H9 (cell line): ENCODE measurements around the gene FXN. TPM values are rescaled to one million over a fixed set of nuclear protein-coding genes. Genes with fewer than 3 reads are reported as not detected.

Source experiments
- DNase-seq: peaks from one replicate; pipeline ENCODE4 v3.0.0-alpha.2; 2017
- H2AFZ ChIP-seq: one replicate; pipeline ENCODE4 v1.6.1; 2013; ENCODE audit warnings: mild to moderate bottlenecking, low read length, control low read depth, moderate library complexity
- H2AK5ac ChIP-seq: 2 replicates; pipeline ENCODE4 v1.6.1; 2013; ENCODE audit warnings: low read length, control low read depth, mixed read lengths; ENCODE audit not compliant: insufficient read length
- H2BK120ac ChIP-seq: one replicate; pipeline ENCODE4 v1.6.1; 2013; ENCODE audit warnings: low read depth, mild to moderate bottlenecking, low read length, control low read depth, inconsistent platforms; ENCODE audit not compliant: poor library complexity, severe bottlenecking
- H2BK12ac ChIP-seq: 2 replicates; pipeline ENCODE4 v1.6.1; 2013; ENCODE audit warnings: low read length, control low read depth, mixed read lengths, low read depth; ENCODE audit not compliant: insufficient read length
- H2BK15ac ChIP-seq: 2 replicates; pipeline ENCODE4 v1.6.1; 2013; ENCODE audit warnings: low read depth, low read length, control low read depth
- H2BK20ac ChIP-seq: one replicate; pipeline ENCODE4 v1.6.1; 2013; ENCODE audit warnings: low read depth, mild to moderate bottlenecking, low read length, control low read depth, inconsistent platforms; ENCODE audit not compliant: poor library complexity, severe bottlenecking
- H2BK5ac ChIP-seq: 2 replicates; pipeline ENCODE4 v1.6.1; 2013; ENCODE audit warnings: low read length, control low read depth, mixed read lengths; ENCODE audit not compliant: insufficient read length
- H3K14ac ChIP-seq: 2 replicates; pipeline ENCODE4 v1.6.1; 2013; ENCODE audit warnings: low read length, control low read depth; ENCODE audit not compliant: insufficient read depth
- H3K18ac ChIP-seq: 2 replicates; pipeline ENCODE4 v1.6.1; 2013; ENCODE audit warnings: low read depth, mild to moderate bottlenecking, mixed read lengths, low read length, control low read depth; ENCODE audit not compliant: insufficient read length
- H3K23ac ChIP-seq: 2 replicates; pipeline ENCODE4 v1.6.1; 2013; ENCODE audit warnings: low read length, control low read depth, mixed read lengths, low read depth; ENCODE audit not compliant: insufficient read length
- H3K23me2 ChIP-seq: 2 replicates; pipeline ENCODE4 v1.6.1; 2013; ENCODE audit warnings: low read depth, mild to moderate bottlenecking, mixed read lengths, low read length, control low read depth; ENCODE audit not compliant: insufficient read length, poor library complexity, severe bottlenecking
- H3K27ac ChIP-seq: 2 replicates; pipeline ENCODE4 v1.5.1; 2013; ENCODE audit warnings: low read length, control low read depth, mixed read lengths, low read depth; ENCODE audit not compliant: insufficient read length
- H3K27me3 ChIP-seq: 2 replicates; pipeline ENCODE4 v1.6.1; 2013; ENCODE audit warnings: low read length, control low read depth, inconsistent platforms; ENCODE audit not compliant: insufficient read depth
- H3K4ac ChIP-seq: 2 replicates; pipeline ENCODE4 v1.6.1; 2013; ENCODE audit warnings: low read depth, mild to moderate bottlenecking, control low read depth, inconsistent platforms, low read length, moderate library complexity
- H3K4me1 ChIP-seq: 2 replicates; pipeline ENCODE4 v1.6.1; 2013; ENCODE audit warnings: low read length, control low read depth, inconsistent platforms; ENCODE audit not compliant: insufficient read depth
- H3K4me2 ChIP-seq: 2 replicates; pipeline ENCODE4 v1.6.1; 2013; ENCODE audit warnings: low read length, control low read depth, mixed read lengths; ENCODE audit not compliant: insufficient read length, insufficient read depth
- H3K56ac ChIP-seq: 2 replicates; pipeline ENCODE4 v1.6.1; 2013; ENCODE audit warnings: low read depth, mild to moderate bottlenecking, mixed read lengths, low read length, control low read depth; ENCODE audit not compliant: insufficient read length
- H3K79me1 ChIP-seq: 2 replicates; pipeline ENCODE4 v1.6.1; 2013; ENCODE audit warnings: low read depth, mild to moderate bottlenecking, moderate library complexity, low read length, control low read depth, inconsistent platforms; ENCODE audit not compliant: insufficient read depth, poor library complexity, severe bottlenecking
- H3K79me2 ChIP-seq: 2 replicates; pipeline ENCODE4 v1.6.1; 2013; ENCODE audit warnings: low read length, control low read depth, inconsistent platforms; ENCODE audit not compliant: insufficient read depth
- H3K9ac ChIP-seq: 2 replicates; pipeline ENCODE4 v1.6.1; 2013; ENCODE audit warnings: low read length, control low read depth, mixed read lengths; ENCODE audit not compliant: insufficient read length; ENCODE audit errors: extremely low read depth
- H3K9me3 ChIP-seq: one replicate; pipeline ENCODE4 v1.6.1; 2013; ENCODE audit warnings: low read depth, low read length, inconsistent platforms; ENCODE audit not compliant: control insufficient read depth
- H3T11ph ChIP-seq: one replicate; pipeline ENCODE4 v1.6.1; 2013; ENCODE audit warnings: mild to moderate bottlenecking, low read length, control low read depth, inconsistent platforms
- H4K20me1 ChIP-seq: one replicate; pipeline ENCODE4 v1.6.1; 2013; ENCODE audit not compliant: control insufficient read depth, insufficient read length, insufficient read depth
- H4K5ac ChIP-seq: 2 replicates; pipeline ENCODE4 v1.6.1; 2013; ENCODE audit warnings: low read depth, mild to moderate bottlenecking, mixed read lengths, low read length, control low read depth; ENCODE audit not compliant: insufficient read length
- H4K8ac ChIP-seq: replicated peaks from 2 replicates; pipeline ENCODE4 v1.6.1; 2013; ENCODE audit warnings: low read length, control low read depth, mixed read lengths, low read depth; ENCODE audit not compliant: insufficient read length
- H4K91ac ChIP-seq: 2 replicates; pipeline ENCODE4 v1.6.1; 2013; ENCODE audit warnings: low read depth, mild to moderate bottlenecking, moderate library complexity, mixed read lengths, low read length, control low read depth; ENCODE audit not compliant: insufficient read length
- H3K27ac Mint-ChIP-seq, 3 experiments: 2 replicates in 2 of 3; 3 replicates in 1 of 3; pipeline ENCODE4 v1.8.0; 2020 to 2021; ENCODE audit warnings: mixed read lengths in 3 of 3, mild to moderate bottlenecking in 1 of 3, moderate library complexity in 1 of 3
- H3K27me3 Mint-ChIP-seq: 2 replicates; pipeline ENCODE4 v1.8.0; 2021; ENCODE audit warnings: low read depth, mild to moderate bottlenecking, moderate library complexity, mixed read lengths
- H3K36me3 Mint-ChIP-seq, 3 experiments: 2 replicates in 2 of 3; 3 replicates in 1 of 3; pipeline ENCODE4 v1.8.0; 2020 to 2021; ENCODE audit warnings: low read depth in 3 of 3, mixed read lengths in 3 of 3; ENCODE audit not compliant: insufficient read depth in 1 of 3
- H3K4me1 Mint-ChIP-seq, 2 experiments: 2 replicates each; pipeline ENCODE4 v1.8.0; 2020; ENCODE audit warnings: mixed read lengths in 2 of 2
- H3K4me3 Mint-ChIP-seq, 2 experiments: 2 replicates in 1 of 2; 3 replicates in 1 of 2; pipeline ENCODE4 v1.8.0; 2020 to 2021; ENCODE audit warnings: mild to moderate bottlenecking in 2 of 2, mixed read lengths in 2 of 2, moderate library complexity in 1 of 2
- H3K9me3 Mint-ChIP-seq, 2 experiments: 2 replicates in 1 of 2; 3 replicates in 1 of 2; pipeline ENCODE4 v1.8.0; 2020; ENCODE audit warnings: mild to moderate bottlenecking in 2 of 2, mixed read lengths in 2 of 2, moderate library complexity in 1 of 2
- CTCF ChIP-seq: fragments of 200-600 bp; sonication (generic); conservative IDR thresholded peaks from 3 replicates; pipeline ENCODE4 v1.8.0; 2021; ENCODE audit warnings: antibody characterized with exemption, mild to moderate bottlenecking
- WGBS: extraction: QIAGEN DNeasy Blood & Tissue Kit; methylation state at CpG from one replicate; pipeline ENCODE4 v1.1.7; 2013; ENCODE audit warnings: missing lambda C conversion rate, low lambda C conversion rate, mixed read lengths; ENCODE audit not compliant: insufficient read length; ENCODE audit errors: extremely low coverage; 5-methylcytosine and 5-hydroxymethylcytosine counted together
- total RNA-seq: library from RNA; stranded (reverse); gene quantifications from 2 replicates; pipeline ENCODE4 v1.2.1, GENCODE V29; 2021

The FXN gene
- total RNA-seq, 1 experiment from 2014 or later: 34.4 TPM

- no peak overlapping the region for H3K14ac ChIP-seq
- no peak overlapping the region for H3K4ac ChIP-seq
- H3K27me3 ChIP-seq: no peaks in the 10 kb centered on the region
- Mint-ChIP-seq H3K36me3 (peaks cover 3 to 9% (median 4%) of the 10 kb centered on the region in 3 experiments; a peak in 5 of 7 replicates), H3K27me3 (no peaks in the 10 kb centered on the region), H3K4me3 (no peak overlapping the region), H3K27ac (peak overlapping the region in 1 of 3 experiments; percentile 13; a peak in 1 of 7 replicates), H3K9me3 (peaks cover 0 to 4% of the 10 kb centered on the region in 2 experiments; a peak in 1 of 5 replicates), H3K4me1 (peaks cover 37 to 41% of the 10 kb centered on the region in 2 experiments)
- peaks cover 2% of the 10 kb centered on the region for H4K20me1 ChIP-seq
- H3T11ph ChIP-seq: no peak overlapping the region
- no peak overlapping the region for H3K27ac ChIP-seq
- no CpG with 5 or more reads among the region's 2 CpGs for WGBS
- no peak overlapping the region for H2BK120ac ChIP-seq
- no peaks in the 10 kb centered on the region for H3K9me3 ChIP-seq
- no peak overlapping the region for H3K56ac ChIP-seq
- H2BK12ac ChIP-seq: no peak overlapping the region
- H3K79me2 ChIP-seq: no peaks in the 10 kb centered on the region
- no peak for TF ChIP-seq CTCF
- H2BK15ac ChIP-seq: no peak overlapping the region
- no peak overlapping the region for H4K91ac ChIP-seq
- H2AFZ ChIP-seq: no peak overlapping the region
- no peak overlapping the region for H4K5ac ChIP-seq
- no peak overlapping the region for H4K8ac ChIP-seq
- H3K23ac ChIP-seq: no peak overlapping the region
- H3K4me2 ChIP-seq: no peak overlapping the region
- no peak overlapping the region for H2AK5ac ChIP-seq
- no peak overlapping the region for H3K18ac ChIP-seq
- no peak overlapping the region for H2BK20ac ChIP-seq
- H3K4me1 ChIP-seq: peaks cover 8% of the 10 kb centered on the region
- no peak overlapping the region for H2BK5ac ChIP-seq
- H3K79me1 ChIP-seq: no peaks in the 10 kb centered on the region
- DNase-seq: peak; percentile 43
- H3K23me2 ChIP-seq: peaks cover 3% of the 10 kb centered on the region
- no peak overlapping the region for H3K9ac ChIP-seq
Measured at GRCh38 chr9:69086312-69086711, 50.8 kb downstream of the FXN start.
